SK-N-SH (cell line): Measurements from ENCODE around the gene NOL4L. TPM values are rescaled to one million over a fixed set of nuclear protein-coding genes. Genes with fewer than 3 reads are reported as not detected.

Source experiments
- CTCF ChIA-PET: fragments of 300-600, 350-600 bp; formaldehyde crosslinking; extraction: SDS; loops from one replicate; lab custom pipeline; 2021; lab: Yijun Ruan, JAX
- POLR2A ChIA-PET: fragments of 350-600 bp; sonication (Branson Sonifier 250); formaldehyde crosslinking; extraction: SDS; loops from one replicate; lab custom pipeline; 2020; ENCODE audit warnings: antibody characterized with exemption, inconsistent platforms; lab: Yijun Ruan, JAX
- DNase-seq: peaks from one replicate; pipeline ENCODE4 v3.0.0; 2012
- H2AFZ ChIP-seq: fragments of 200-600 bp; sonication (generic); 2 replicates; pipeline ENCODE4 v1.8.1; 2016; ENCODE audit warnings: antibody characterized with exemption, mild to moderate bottlenecking, low read depth
- H3F3A ChIP-seq: fragments of 200-600 bp; sonication (generic); replicated peaks from 2 replicates; pipeline ENCODE3; 2016; ENCODE audit warnings: antibody characterized with exemption, mild to moderate bottlenecking; ENCODE audit not compliant: insufficient read depth
- H3K27ac ChIP-seq, 2 experiments: fragments of 200-500 bp in 1 of 2; fragments of 200-600 bp in 1 of 2; sonication (Bioruptor generic) in 1 of 2; sonication (generic), shearing (Covaris generic) in 1 of 2; 2 replicates each; pipeline versions ENCODE4 v1.5.1 to v1.6.1; 2014 to 2016; ENCODE audit warnings: low read depth in 2 of 2, inconsistent platforms in 1 of 2, low read length in 1 of 2, mild to moderate bottlenecking in 1 of 2, mixed read lengths in 1 of 2
- H3K27me3 ChIP-seq: fragments of 200-600 bp; sonication (generic), shearing (Covaris generic); 2 replicates; pipeline ENCODE4 v1.6.1; 2016; ENCODE audit warnings: mixed run types; ENCODE audit not compliant: insufficient read depth
- H3K36me3 ChIP-seq, 2 experiments: fragments of 200-500 bp in 1 of 2; fragments of 200-600 bp in 1 of 2; sonication (Bioruptor generic) in 1 of 2; sonication (generic) in 1 of 2; replicated peaks in 1 of 2; 2 replicates each; pipeline versions ENCODE3 to v1.5.1; 2014 to 2016; ENCODE audit warnings: low read length in 1 of 2, mild to moderate bottlenecking in 1 of 2; ENCODE audit not compliant: insufficient read depth in 2 of 2, control insufficient read depth in 1 of 2
- H3K4me1 ChIP-seq, 2 experiments: fragments of 200-500 bp in 1 of 2; fragments of 200-600 bp in 1 of 2; sonication (Bioruptor generic) in 1 of 2; sonication (generic), shearing (Covaris generic) in 1 of 2; 2 replicates each; pipeline versions ENCODE4 v1.5.1 to v1.6.1; 2014 to 2016; ENCODE audit warnings: low read depth in 1 of 2, low read length in 1 of 2, mixed run types in 1 of 2; ENCODE audit not compliant: insufficient read depth in 2 of 2, control insufficient read depth in 1 of 2
- H3K4me2 ChIP-seq: fragments of 200-600 bp; sonication (generic), shearing (Covaris generic); 2 replicates; pipeline ENCODE4 v1.6.1; 2017; ENCODE audit warnings: mixed run types
- H3K4me3 ChIP-seq, 2 experiments: fragments of 200-500 bp in 1 of 2; fragments of 200-600 bp in 1 of 2; sonication (Bioruptor generic) in 1 of 2; sonication (generic), shearing (Covaris generic) in 1 of 2; 2 replicates each; pipeline versions ENCODE4 v1.5.1 to v1.8.1; 2014 to 2016; ENCODE audit warnings: low read depth in 2 of 2, inconsistent platforms in 1 of 2, low read length in 1 of 2, mild to moderate bottlenecking in 1 of 2, mixed read lengths in 1 of 2, moderate library complexity in 1 of 2
- H3K79me2 ChIP-seq: fragments of 200-600 bp; sonication (generic); 2 replicates; pipeline ENCODE4 v1.8.1; 2017; ENCODE audit warnings: mild to moderate bottlenecking; ENCODE audit not compliant: insufficient read depth
- H3K9ac ChIP-seq: fragments of 200-600 bp; sonication (generic); 2 replicates; pipeline ENCODE4 v1.6.1; 2017; ENCODE audit warnings: mixed run types
- H3K9me2 ChIP-seq: fragments of 200-600 bp; sonication (generic); 2 replicates; pipeline ENCODE4 v1.6.1; 2017; ENCODE audit warnings: mixed run types
- H3K9me3 ChIP-seq: fragments of 200-600 bp; sonication (generic); 2 replicates; pipeline ENCODE4 v1.6.1; 2017; ENCODE audit warnings: mixed run types, mild to moderate bottlenecking, moderate library complexity
- H4K20me1 ChIP-seq: fragments of 200-600 bp; sonication (generic); 2 replicates; pipeline ENCODE4 v1.6.1; 2017; ENCODE audit warnings: mild to moderate bottlenecking, mixed run types; ENCODE audit not compliant: insufficient read depth
- CHD2 ChIP-seq: fragments of 150-350 bp; IDR thresholded peaks from 2 replicates; pipeline ENCODE4 v1.6.1; 2018; ENCODE audit warnings: low read length; ENCODE audit not compliant: partially characterized antibody
- CTCF ChIP-seq: fragments of 200-600 bp; sonication (generic); IDR thresholded peaks from 2 replicates; pipeline ENCODE4 v1.6.1; 2017; ENCODE audit warnings: antibody characterized with exemption, mild to moderate bottlenecking, moderate library complexity
- EP300 ChIP-seq, 2 experiments: IDR thresholded peaks; 2 replicates each; pipeline versions ENCODE4 v1.4.0 to v1.6.1; 2012; ENCODE audit warnings: borderline replicate concordance in 1 of 2, low read depth in 1 of 2, low read length in 1 of 2
- FOXM1 ChIP-seq: IDR thresholded peaks from 2 replicates; pipeline ENCODE4 v1.4.0; 2012; ENCODE audit warnings: low read depth, mild to moderate bottlenecking
- GATA2 ChIP-seq: sonication (generic); formaldehyde crosslinking; IDR thresholded peaks from 2 replicates; pipeline ENCODE4 v1.5.0; 2020; ENCODE audit warnings: mild to moderate bottlenecking, missing genetic modification reagents
- JUND ChIP-seq: IDR thresholded peaks from 2 replicates; pipeline ENCODE4 v1.4.0; 2012
- MXI1 ChIP-seq: IDR thresholded peaks from 2 replicates; pipeline ENCODE4 v1.6.1; 2012; ENCODE audit warnings: mild to moderate bottlenecking, low read depth, low read length, improper control_type of control experiment
- NFIC ChIP-seq: IDR thresholded peaks from 2 replicates; pipeline ENCODE4 v1.4.0; 2012; ENCODE audit warnings: borderline replicate concordance
- POLR2AphosphoS5 ChIP-seq: IDR thresholded peaks from 2 replicates; pipeline ENCODE4 v1.6.1; 2012; ENCODE audit warnings: low read depth, low read length
- RCOR1 ChIP-seq: fragments of 150-350 bp; IDR thresholded peaks from 2 replicates; pipeline ENCODE4 v1.6.1; 2017; ENCODE audit warnings: antibody characterized with exemption, low read length
- RXRA ChIP-seq: IDR thresholded peaks from 2 replicates; pipeline ENCODE4 v1.4.0; 2012; ENCODE audit warnings: low read depth, mild to moderate bottlenecking, borderline replicate concordance
- SIN3A ChIP-seq: IDR thresholded peaks from 2 replicates; pipeline ENCODE4 v1.6.1; 2012; ENCODE audit warnings: low read depth, mild to moderate bottlenecking, low read length, moderate library complexity, borderline replicate concordance
- SMC3 ChIP-seq: IDR thresholded peaks from 2 replicates; pipeline ENCODE4 v1.6.1; 2012; ENCODE audit warnings: low read depth, low read length, improper control_type of control experiment
- TCF12 ChIP-seq: IDR thresholded peaks from 2 replicates; pipeline ENCODE4 v1.4.0; 2012
- TEAD4 ChIP-seq: IDR thresholded peaks from 2 replicates; pipeline ENCODE4 v1.4.0; 2012; ENCODE audit warnings: mild to moderate bottlenecking, borderline replicate concordance; ENCODE audit not compliant: insufficient read depth
- YY1 ChIP-seq: IDR thresholded peaks from 2 replicates; pipeline ENCODE4 v1.4.0; 2012; ENCODE audit warnings: low read depth, mild to moderate bottlenecking
- ZBTB33 ChIP-seq: IDR thresholded peaks from 2 replicates; pipeline ENCODE4 v1.4.0; 2012; ENCODE audit warnings: low read depth, borderline replicate concordance
- WGBS: methylation state at CpG from one replicate; pipeline ENCODE4 v1.1.6; 2017; ENCODE audit warnings: low lambda C conversion rate; 5-methylcytosine and 5-hydroxymethylcytosine counted together
- polyA plus RNA-seq, 3 experiments: library from polyadenylated mRNA; depleted of rRNA; stranded (reverse); fragments of >200 nt; gene quantifications; 2 replicates each; pipeline ENCODE4 v1.2.3, GENCODE V29; 2012
- TF ChIP-seq, protein P1 (sequence below): fragments of 150-350 bp; IDR thresholded peaks from 2 replicates; pipeline ENCODE4 v1.6.1; 2017; ENCODE audit warnings: antibody characterized with exemption, low read length, low read depth, borderline replicate concordance
- TF ChIP-seq, protein P2 (sequence below): fragments of 150-350 bp; IDR thresholded peaks from 2 replicates; pipeline ENCODE4 v1.6.1; 2016; ENCODE audit warnings: mild to moderate bottlenecking, low read depth, low read length

Gene NOL4L
- polyA plus RNA-seq, 1 of the 3 experiments (the other 2 are of a cell fraction) = 14.3 TPM

DNA sequence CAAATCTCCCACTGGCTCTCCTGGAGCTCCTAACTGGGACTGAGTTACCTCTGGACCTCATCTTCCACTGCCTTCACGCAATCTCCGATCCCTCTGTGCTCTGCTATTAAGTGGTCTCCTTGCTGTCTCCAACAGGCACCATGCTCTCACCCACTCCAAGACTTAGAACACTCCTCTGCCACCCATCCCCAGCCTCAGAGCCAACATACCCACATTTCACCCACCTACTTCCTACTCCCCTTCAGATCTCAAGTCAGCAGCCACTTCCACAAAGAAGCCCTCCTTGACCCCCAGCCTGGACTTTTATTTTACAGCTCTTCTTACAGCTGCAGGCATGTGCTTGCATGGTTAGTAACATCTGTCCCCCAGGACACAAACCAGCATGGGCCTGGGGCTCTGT is 29.6 kb upstream of the NOL4L start:
- no peak for TF ChIP-seq EP300 (IDR thresholded peaks at IDR 0.05; ENCODE audit: borderline replicate concordance in 1 of 2, low read depth in 1 of 2, low read length in 1 of 2)
- TF ChIP-seq, protein P1, sequence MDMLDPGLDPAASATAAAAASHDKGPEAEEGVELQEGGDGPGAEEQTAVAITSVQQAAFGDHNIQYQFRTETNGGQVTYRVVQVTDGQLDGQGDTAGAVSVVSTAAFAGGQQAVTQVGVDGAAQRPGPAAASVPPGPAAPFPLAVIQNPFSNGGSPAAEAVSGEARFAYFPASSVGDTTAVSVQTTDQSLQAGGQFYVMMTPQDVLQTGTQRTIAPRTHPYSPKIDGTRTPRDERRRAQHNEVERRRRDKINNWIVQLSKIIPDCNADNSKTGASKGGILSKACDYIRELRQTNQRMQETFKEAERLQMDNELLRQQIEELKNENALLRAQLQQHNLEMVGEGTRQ = no peak
- TF ChIP-seq FOXM1 = no peak
- no peak for TF ChIP-seq CHD2
- TF ChIP-seq SIN3A = no peak
- TF ChIP-seq MXI1 = no peak
- TF ChIP-seq, protein P2, sequence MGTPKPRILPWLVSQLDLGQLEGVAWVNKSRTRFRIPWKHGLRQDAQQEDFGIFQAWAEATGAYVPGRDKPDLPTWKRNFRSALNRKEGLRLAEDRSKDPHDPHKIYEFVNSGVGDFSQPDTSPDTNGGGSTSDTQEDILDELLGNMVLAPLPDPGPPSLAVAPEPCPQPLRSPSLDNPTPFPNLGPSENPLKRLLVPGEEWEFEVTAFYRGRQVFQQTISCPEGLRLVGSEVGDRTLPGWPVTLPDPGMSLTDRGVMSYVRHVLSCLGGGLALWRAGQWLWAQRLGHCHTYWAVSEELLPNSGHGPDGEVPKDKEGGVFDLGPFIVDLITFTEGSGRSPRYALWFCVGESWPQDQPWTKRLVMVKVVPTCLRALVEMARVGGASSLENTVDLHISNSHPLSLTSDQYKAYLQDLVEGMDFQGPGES = no peak
- TF ChIP-seq SMC3 = no peak
- TF ChIP-seq ZBTB33 = no peak
- TF ChIP-seq YY1 = no peak
- Histone ChIP-seq H3K27ac (no peak overlapping the region), H3K9me2 (no peaks in the 10 kb centered on the region), H3K4me2 (no peak overlapping the region), H3K27me3 (no peaks in the 10 kb centered on the region; the same call in 1 of the 2 replicates), H2AFZ (no peak overlapping the region), H3K4me1 (peaks cover 0 to 12% of the 10 kb centered on the region in 2 experiments; a peak in 1 of 4 replicates), H3K4me3 (no peak overlapping the region), H3K36me3 (no peaks in the 10 kb centered on the region), H3K9ac (no peak overlapping the region), H3K9me3 (no peaks in the 10 kb centered on the region), H4K20me1 (no peaks in the 10 kb centered on the region), H3K79me2 (no peaks in the 10 kb centered on the region), H3F3A (no peaks in the 10 kb centered on the region)
- ChIA-PET CTCF (interaction anchor here (0.6 to 1.6 kb wide), 2 partner anchors 29 to 214 kb away, joined by 3 to 4 read pairs; partner anchors contain the start of gene NOL4L), POLR2A (no interaction called here)
- 92% methylated on average over 2 of the region's 2 CpGs for WGBS
- DNase-seq = no peak

DNA sequence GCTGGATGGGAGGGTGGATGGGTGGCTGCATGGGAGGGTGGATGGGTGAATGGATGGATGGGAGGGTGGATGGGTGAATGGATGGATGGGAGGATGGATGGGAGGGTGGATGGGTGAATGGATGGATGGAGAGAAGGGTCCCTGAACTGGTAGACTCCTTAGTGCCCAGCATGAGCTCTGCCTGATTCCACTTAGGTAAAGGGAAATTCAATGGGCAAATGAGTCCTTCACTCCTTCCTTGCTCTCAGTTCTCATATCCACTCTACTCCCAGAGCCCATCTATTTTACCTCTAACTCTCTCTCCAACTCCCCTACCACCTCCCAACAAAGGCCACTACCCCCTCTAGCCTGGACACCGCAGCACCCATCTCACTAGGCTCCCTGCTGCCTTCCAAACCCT is 29.2 kb upstream of the NOL4L start:
- WGBS = 57% methylated on average over 1 of the region's 1 CpG
- POLR2A ChIA-PET = no interaction called here
- TF ChIP-seq POLR2AphosphoS5 (no peak), SMC3 (no peak), JUND (no peak), TCF12 (no peak), SIN3A (no peak), NFIC (no peak), YY1 (no peak), FOXM1 (no peak), RCOR1 (no peak), TEAD4 (no peak), CTCF (no peak), RXRA (no peak), GATA2 (CRISPR knock-in tag) (no peak)
- TF ChIP-seq, protein P2 = no peak
- TF ChIP-seq, protein P1 = no peak

More for the DNA sequence above, 29.2 kb upstream of the NOL4L start:
- DNase-seq = no peak
- no peak overlapping the region for H3K4me2 ChIP-seq
- no peaks in the 10 kb centered on the region for H3K9me2 ChIP-seq
- H3K27me3 ChIP-seq = no peaks in the 10 kb centered on the region; the same call in 1 of the 2 replicates
- no peak overlapping the region for H2AFZ ChIP-seq
- no peak overlapping the region for H3K9ac ChIP-seq
- no peaks in the 10 kb centered on the region for H3K36me3 ChIP-seq
- H3K27ac ChIP-seq = no peak overlapping the region
- peaks cover 0 to 12% of the 10 kb centered on the region in 2 experiments; a peak in 1 of 4 replicates for H3K4me1 ChIP-seq
- no peaks in the 10 kb centered on the region for H3K79me2 ChIP-seq
- no peaks in the 10 kb centered on the region for H3K9me3 ChIP-seq
- no peak overlapping the region for H3K4me3 ChIP-seq
- CTCF ChIA-PET = interaction anchor here (0.6 to 1.6 kb wide), 2 partner anchors 29 to 214 kb away, joined by 3 to 4 read pairs; partner anchors contain the start of gene NOL4L
- no peaks in the 10 kb centered on the region for H4K20me1 ChIP-seq
- H3F3A ChIP-seq = no peaks in the 10 kb centered on the region
